ENCODE data around the gene WDHD1.
A peak's percentile ranks its signal among the peaks of the same experiment; 100 is the strongest.
"Not testable (repeated sequence)": the region's sequence is repeated elsewhere in the genome, so short reads cannot be mapped to it uniquely, and the experiment has no call there.

WDHD1 gene

GRCh38 chr14:55048900-55049436, 22.1 kb upstream of the WDHD1 start:
- DNase-seq (ENCODE audit: low spot score) = no peak

DNA sequence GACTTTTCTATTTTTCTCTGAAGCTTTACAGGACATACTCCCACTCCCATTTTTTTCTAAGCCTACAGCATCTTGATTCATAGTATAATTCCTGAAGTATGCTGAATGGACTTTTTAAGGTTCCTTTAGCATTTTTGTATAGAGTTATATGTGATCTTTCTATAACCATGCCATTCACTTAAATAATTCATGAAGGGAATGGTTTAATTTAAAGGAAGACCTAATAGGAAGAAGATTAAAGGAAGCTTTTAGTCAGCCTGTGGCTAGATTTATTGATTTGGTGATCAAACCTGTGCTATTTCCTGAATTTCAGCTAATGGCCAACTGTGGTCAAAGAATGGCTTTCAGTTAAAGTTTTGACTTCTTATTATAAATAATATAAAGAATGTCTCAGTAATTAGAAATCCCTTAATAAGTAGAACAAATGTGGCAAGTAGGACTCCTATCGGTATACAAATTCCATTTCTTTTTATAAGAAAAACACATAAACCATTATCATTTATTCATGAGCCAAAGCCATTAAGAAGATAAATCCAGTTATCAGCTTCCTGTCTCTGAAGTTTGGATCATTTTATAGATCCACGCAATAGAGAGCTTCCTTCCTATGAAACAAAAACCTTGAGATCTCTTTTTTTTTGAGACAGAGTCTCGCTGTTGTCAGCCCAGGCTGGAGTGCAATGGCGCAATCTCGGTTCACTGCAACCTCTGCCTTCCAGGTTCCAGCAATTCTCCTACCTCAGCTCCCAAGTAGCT, 20.6 kb upstream of the WDHD1 start:
- DNase-seq (ENCODE audit: low spot score) = no peak

DNA sequence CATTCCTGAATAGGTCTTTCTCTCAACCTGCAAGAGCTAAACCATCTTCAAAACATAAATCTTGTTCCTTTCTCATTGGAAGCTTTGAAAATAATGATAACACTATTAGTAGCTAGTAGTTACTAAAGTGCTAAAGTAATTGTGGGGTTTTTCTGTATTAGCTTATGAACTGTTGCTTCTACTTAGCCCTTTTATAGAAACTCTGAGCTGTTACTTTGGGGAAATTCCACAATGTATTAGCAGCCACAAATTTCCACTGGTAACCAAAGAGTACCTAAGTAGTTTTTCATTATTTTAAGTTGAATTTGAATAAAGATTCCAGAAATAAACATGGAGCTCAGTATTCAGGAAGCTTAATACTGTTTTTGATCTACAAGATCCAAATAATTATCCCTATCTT, 18.2 kb upstream of the WDHD1 start:
- DNase-seq (ENCODE audit: low spot score) = no peak

GRCh38 chr14:55043528-55043927, 16.6 kb upstream of the WDHD1 start:
- DNase-seq (ENCODE audit: low spot score) = no peak

GRCh38 chr14:55038708-55039107, 11.8 kb upstream of the WDHD1 start:
- no peak for DNase-seq (ENCODE audit: low spot score)

GRCh38 chr14:55037995-55038394, 11.1 kb upstream of the WDHD1 start:
- not testable (repeated sequence) for DNase-seq (ENCODE audit: low spot score)

- DNase-seq (ENCODE audit: low spot score) = no peak
Observed at GRCh38 chr14:55031190-55031589, 4.3 kb upstream of the WDHD1 start.

DNA sequence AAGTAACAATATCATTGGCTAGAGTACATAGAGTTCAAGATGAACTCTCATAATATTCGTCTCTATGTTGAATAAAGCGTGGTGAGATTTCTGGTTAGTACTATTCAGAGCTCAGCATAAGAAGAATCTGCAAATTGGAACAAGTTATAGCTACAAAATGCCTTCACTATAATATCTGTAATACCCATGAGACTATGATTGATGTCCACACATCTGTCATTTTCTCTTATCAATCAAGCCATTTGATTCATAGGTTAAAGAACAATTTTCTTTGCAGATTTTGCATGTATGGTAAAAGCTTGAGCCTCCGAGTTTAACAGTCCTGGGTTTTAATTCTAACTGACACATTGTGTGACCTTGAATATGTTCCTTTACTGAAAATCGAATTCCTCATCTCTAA, 1.6 kb upstream of the WDHD1 start:
- no peak for DNase-seq (ENCODE audit: low spot score)

- no peak for DNase-seq (ENCODE audit: low spot score)
Observed at GRCh38 chr14:55028066-55028465, 1.2 kb upstream of the WDHD1 start.

DNA sequence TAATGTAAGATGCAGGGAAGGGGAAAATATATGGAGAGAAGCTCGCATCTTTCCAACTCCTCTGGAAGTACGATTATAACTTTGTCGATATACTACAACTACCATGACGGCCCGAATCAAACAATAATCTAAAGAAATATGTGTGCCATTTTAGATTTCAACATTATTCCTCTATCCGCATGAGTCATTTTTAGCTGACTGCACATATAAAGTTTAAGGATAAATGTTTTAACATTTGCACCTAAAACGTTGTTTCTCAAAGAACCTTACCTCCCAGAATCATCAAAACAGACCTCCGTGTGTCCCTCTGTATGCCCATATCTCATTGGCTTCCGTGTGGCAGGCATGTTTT, 482 bp downstream of the WDHD1 start:
- no peak for DNase-seq (ENCODE audit: low spot score)

DNA sequence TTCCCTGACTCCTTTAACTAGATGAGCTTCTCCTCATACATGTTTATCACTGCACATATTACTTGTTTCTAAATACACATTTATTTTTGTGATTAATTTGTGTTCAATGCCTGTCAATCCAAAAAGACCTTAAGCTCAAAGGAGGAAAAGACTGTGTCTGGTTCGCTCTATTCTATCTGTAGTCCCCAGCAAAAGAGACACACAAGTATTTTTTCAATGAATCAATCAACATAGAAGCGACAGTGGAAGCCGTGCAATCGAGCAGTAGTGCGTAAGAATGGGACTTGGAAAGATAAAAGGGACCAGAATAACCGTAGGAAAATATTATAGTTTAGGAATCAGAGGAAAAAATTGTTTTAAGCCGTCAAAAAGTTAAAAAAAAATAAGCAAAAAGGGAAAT, 951 bp downstream of the WDHD1 start:
- DNase-seq (ENCODE audit: low spot score) = no peak

DNA sequence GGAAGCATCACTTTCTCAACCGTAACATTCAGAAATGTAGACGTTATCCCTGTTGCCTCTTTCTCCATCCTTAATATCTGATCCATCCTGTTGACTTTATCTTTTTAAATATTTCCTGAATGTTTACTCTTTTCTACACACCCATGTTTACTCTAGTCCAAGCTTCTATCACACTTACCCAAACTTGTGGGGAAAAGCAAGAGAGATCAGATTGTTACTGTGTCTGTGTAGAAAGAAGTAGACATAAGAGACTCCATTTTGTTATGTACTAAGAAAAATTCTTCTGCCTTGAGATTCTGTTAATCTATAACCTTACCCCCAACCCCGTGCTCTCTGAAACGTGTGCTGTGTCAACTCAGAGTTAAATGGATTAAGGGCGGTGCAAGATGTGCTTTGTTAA, 2.5 kb downstream of the WDHD1 start:
- not testable (repeated sequence) for DNase-seq (ENCODE audit: low spot score)

DNA sequence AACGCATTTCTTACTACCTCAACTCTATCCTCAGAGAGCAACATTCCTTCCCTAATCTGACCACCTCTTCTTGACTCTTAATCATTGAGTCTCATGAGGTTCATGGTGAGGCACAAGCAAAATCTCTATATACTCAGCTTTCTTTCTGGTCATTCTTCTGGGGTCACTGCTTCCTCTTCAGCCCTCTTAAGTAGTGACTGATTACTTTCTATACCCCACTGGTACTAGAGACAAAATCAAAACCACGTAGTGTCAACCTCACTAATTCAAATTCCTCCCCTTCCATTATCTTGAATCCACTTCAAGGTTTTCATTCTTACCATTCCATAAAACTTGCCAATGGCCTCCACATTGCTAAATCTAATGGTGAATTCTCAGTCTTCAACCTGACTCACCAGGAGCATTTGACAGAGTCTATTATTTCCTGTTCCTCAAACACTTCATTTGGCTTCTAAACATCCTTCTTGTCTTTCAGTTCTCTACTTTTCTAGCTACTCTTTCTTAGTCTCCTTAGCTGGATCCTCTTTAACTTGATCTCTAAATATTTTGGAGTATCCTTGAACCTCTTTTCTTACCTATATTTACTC, 6.8 kb downstream of the WDHD1 start:
- no peak for DNase-seq (ENCODE audit: low spot score)

- no peak for DNase-seq (ENCODE audit: low spot score)
Observed at GRCh38 chr14:55015006-55015405, 11.9 kb downstream of the WDHD1 start.

GRCh38 chr14:55005071-55005470, 21.8 kb downstream of the WDHD1 start:
- no peak for DNase-seq (ENCODE audit: low spot score)

GRCh38 chr14:55000381-55000780, 26.5 kb downstream of the WDHD1 start:
- DNase-seq (ENCODE audit: low spot score) = no peak

- DNase-seq (ENCODE audit: low spot score) = no peak
Observed at GRCh38 chr14:54985156-54985555, 41.7 kb downstream of the WDHD1 start.

GRCh38 chr14:54981698-54982097, 45.2 kb downstream of the WDHD1 start:
- no peak for DNase-seq (ENCODE audit: low spot score)

DNA sequence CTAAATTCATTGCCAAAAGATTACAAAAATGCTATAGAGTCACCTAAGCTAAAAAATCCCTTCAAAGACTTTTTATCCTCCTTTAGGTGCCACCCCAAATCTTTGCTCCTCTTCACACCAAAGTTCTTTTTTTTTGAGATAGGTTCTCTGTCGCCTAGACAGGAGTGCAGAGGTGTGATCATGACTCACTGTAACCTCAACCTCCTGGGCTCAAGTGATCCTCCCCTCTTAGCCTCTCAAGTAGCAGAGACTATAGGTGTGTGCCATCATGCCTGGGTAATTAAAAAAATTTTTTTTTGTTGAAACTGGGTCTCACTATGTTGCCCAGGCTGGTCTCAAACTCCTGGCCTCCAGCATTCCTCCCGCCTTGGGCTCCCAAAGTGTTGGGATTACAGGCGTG, 47.9 kb downstream of the WDHD1 start:
- DNase-seq (ENCODE audit: low spot score) = no peak

GRCh38 chr14:54976316-54976715, 50.6 kb downstream of the WDHD1 start:
- DNase-seq (ENCODE audit: low spot score) = peak; percentile 7

GRCh38 chr14:54975856-54976255, 51.0 kb downstream of the WDHD1 start:
- DNase-seq (ENCODE audit: low spot score) = no peak

GRCh38 chr14:54974788-54975414, 52.0 kb downstream of the WDHD1 start:
- no peak for DNase-seq (ENCODE audit: low spot score)

- no peak for DNase-seq (ENCODE audit: low spot score)
Observed at GRCh38 chr14:54967496-54967895, 59.4 kb downstream of the WDHD1 start.
